ENCODE results near the gene PRRX2.
A peak's percentile ranks its signal among the peaks of the same experiment; 100 is the strongest.
"Not testable (repeated sequence)": the region's sequence is repeated elsewhere in the genome, so short reads cannot be mapped to it uniquely, and the experiment has no call there.

PRRX2 gene

DNA sequence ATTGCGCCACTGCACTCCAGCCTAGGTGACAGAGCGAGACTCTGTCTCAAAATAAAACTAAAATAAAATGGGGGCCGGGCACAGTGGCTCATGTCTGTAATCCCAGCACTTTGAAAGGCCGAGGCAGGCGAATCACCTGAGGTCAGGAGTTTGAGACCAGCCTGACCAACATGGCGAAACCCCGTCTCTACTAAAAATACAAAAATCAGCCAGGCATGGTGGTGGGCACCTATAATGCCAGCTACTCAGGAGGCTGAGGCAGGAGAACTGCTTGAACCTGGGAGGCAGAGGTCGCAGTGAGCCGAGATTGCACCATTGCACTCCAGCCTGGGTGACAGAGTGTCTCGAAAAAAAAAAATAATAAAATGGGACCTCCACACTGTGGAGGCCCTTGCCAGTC, 29.1 kb upstream of the PRRX2 start:
- DNase-seq (ENCODE audit: extremely low read depth in 1 of 2, low read depth in 1 of 2): not testable (repeated sequence)

DNA sequence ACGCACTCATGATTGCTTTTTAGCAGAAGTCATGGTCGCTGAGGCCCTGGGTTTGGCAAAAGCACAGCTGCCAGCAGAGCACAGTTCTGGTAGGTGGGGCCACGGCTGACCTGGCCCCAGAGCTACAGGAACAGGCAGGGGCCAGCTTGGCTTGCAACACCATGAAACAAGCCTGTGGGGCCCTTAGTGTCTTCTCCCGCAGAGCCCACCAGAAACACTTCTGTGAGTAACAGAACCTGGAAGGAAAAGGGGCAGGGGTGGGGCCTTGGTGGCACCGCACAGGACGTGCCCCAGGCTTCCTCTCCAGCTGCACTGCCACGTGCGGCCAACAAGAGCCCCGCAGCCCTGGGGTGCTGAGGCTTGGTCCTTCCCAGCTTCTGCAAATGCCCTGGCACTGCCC, 28.3 kb upstream of the PRRX2 start:
- DNase-seq (ENCODE audit: extremely low read depth in 1 of 2, low read depth in 1 of 2): no peak

DNA sequence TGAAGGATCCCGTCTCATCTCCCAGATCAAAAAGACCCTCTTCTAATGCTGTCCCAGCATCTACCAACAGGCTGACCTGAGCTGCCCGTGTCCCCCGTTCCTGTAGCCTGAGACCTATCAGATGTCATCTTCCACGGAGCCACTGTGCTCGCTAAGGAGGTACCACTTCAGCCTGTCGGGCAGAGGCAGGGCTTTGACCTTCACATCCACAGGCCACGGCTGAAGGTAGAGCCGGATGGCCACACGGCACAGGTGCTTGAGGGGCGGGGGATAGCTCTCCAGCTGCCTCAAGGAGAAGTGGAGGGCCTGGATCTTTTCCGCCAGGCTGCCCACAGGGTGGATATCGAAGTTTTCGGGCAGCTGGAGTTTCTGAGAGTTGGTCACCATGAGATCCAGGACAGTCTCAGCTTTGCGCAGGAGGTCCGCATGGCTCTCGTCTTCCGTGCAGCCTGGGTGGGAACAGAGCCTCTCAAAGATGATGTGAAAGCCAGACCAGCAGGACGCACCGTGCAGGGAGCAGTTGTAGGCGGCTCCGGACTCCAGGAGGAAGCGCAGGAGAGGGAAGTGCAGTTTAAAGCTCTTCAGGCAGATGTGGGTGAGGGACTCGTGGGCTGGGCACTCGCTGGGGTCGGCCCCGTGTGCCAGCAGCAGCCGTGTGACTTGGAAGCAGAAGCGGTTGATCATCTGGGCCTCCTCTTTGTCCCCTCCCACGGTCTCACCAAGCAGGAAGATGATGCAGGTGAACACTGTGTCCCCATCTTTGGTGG, 27.6 kb upstream of the PRRX2 start:
- DNase-seq (ENCODE audit: extremely low read depth in 1 of 2, low read depth in 1 of 2): no peak

DNA sequence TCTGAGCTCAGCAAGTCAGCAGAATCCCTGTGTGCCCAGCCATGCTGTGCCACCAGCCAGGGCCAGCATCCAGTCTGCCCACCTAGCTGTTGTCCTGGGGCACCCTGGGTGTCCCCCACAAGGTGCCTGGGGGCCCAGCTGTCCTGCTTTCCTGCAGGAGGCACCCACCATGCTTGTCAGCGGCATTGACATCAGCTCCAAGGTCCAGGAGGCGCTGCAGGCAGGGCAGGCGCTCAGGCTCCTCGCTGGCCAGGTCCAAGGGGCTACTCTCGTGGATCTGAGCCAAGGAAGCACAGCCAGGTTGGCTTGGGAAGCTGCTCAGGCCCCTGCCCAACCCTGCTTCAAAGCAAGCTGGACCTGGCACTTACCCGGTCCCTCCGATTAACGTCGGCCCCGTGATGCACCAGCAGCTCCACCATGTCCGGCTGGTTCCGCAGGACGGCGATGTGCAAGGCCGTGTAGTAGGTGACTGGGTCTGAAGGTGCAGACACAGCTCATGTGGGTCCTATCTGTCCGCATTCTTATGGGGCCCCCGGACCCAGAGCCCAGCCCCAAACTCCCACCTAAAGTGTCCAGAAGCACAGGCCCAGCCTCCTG, 26.3 kb upstream of the PRRX2 start:
- DNase-seq (ENCODE audit: extremely low read depth in 1 of 2, low read depth in 1 of 2): no peak

DNA sequence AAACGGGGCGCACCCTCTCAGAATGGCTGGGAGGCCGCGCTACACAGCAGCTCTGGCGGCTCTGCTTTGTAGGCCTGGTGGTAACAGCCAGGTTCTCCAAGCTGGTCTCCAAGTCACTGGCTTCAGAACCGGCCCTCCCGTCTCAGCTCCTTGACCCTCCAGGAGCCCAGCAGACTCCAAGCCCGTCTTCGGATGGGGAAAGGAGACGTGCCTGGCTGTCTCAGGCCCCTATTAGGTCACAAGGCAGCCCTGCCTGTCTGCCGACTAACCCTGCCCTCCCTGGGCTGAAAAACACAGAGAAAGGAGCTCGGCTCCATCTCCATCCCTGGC, 25.7 kb upstream of the PRRX2 start:
- DNase-seq (ENCODE audit: extremely low read depth in 1 of 2, low read depth in 1 of 2): no peak

DNA sequence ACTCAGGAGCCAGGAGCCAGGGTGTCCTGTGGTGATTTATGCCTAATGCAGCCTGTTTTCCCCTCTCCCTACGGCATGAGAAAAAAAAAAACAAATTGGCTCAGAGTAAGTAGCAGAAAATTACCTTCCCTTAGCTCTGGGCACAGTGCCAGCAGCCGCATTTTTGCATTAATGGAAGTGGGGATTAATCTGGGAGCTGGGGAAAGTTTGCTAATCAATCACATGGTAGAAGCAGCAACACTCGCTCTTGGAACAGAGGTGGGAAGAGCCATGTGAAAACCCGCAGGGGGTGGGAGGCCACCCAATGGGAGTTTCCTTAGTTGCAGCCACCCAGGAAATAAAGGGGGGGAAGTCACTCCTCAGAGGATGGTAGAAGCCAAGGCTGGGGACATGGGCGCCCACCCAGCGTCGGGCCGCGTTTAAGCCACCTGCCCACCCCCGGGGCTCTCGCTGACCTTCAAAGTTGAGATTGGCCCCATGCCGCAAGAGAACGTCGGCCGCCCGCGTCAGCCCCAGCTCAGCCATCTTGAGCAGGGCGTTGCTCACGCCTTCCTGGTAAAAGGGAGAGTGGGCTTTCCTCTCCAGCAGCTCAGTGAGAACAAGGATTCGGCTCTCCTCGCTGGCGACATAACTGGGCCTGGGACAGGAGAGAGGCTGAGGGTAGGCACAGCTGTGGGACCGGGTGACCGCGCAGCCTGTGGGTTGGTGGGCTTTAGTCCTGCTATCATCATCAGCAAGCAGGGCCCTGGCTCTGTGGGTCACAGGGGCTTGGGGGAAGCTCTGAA, 25.2 kb upstream of the PRRX2 start:
- DNase-seq (ENCODE audit: extremely low read depth in 1 of 2, low read depth in 1 of 2): no peak

DNA sequence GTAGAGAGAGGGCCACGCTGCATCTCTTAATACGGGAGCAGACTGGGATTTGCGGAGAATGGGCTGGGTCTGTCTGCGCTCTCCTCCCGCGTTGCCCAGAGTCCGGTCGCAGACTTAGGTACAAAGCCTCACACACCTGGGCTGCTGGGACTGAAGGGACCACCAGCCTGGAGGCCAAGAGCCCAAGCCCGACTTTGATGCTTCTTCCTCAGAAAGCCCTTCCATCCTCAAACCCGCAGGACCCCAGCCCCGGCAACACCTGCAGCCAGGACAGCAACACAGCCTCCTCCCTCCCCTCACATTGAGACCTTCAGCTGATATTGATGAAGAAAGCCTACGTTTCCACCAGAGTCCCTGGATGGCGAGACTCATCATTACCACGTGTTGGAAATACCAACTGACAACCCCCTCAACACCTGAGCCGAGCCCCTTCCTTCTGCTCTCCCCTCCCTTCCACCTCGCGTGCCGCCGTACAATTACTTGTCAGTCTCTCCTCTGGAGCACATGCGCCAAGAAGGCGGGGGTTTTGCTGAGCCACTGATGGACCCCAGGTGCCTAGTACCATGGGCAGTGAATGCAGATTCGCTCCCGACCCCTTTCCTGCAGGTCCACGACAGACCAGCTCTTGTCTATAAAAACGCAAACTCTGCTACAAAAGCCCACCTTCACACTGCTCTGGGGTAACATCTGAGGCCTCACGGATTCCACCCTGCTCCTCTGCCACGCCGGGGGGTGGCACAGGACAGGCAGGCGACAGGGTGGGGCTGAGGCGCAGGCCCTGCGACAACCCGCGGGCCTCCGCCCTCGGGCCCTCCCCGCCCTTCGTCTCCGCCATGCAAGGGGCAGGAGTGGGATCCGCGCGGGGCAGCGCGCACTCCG, 24.3 kb upstream of the PRRX2 start:
- no peak for DNase-seq (ENCODE audit: extremely low read depth in 1 of 2, low read depth in 1 of 2)

DNA sequence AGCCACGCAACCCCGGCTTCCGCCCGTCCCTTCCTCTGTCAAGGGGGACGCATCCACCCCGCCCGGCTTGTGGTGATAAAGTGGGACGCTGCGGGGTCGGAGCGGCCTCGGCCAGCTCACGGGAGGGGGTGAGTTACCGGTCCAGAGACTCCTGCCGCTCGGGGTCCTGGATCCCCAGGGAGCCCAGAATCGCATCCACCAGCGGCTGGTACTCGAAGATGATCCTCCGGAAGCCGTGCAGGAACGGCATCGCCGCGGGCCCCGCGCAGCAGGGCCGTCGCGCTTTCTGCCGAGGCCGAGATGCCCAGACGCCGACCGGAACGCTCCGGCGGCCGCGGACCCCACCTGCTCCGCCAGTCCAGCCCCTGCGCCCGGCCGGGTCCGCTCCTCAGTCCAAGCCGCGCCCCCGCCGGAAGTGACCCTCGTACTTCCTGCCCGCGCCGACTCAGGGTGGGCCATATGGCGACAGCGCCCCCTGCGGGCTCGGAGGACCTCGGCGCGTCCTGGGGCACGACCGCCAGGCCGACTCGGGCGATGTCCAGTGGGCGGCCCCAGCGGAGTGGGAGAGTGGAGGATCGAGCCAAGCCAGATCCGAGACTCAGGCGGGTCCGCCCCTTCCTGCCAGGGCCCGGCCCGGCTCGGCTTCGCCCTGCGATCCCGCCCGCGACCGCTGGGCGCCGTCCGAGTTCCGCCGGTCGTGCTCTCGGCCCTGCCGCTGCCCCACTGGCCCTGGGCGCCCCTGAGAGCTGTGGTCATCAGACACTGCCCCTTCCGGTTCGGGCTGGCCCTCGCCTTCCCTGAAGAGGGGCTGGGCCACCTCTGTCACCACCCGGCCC, 23.5 kb upstream of the PRRX2 start, which contains the start of gene ASB6:
Gene ASB6, minus strand, starts transcription at position 402 of the 836 bp plus-strand sequence. Its CDS starts 152 bp downstream, at position 250.
- peak; percentile 93 to 97 for DNase-seq (ENCODE audit: extremely low read depth in 1 of 2, low read depth in 1 of 2)

DNA sequence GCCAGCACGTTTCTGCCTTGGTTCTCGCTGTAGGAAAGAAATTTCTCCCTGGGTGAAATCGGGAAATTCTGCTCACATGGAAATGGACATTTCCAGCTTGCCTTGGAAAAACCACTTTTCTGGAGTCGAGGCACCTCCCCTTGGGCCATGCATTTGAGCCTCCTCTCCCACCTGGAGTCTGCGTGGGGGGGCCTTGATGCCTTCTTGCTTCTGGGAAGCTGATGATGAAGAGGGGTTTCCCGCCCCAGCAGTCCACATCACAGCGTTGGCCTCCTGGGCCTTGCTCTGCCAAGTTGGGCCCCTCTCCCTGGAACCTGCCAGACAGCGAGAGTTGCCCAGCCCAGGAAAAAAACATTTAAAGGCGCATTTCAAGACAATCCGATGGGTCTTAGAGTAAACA, 21.7 kb upstream of the PRRX2 start:
- DNase-seq (ENCODE audit: extremely low read depth in 1 of 2, low read depth in 1 of 2): no peak

DNA sequence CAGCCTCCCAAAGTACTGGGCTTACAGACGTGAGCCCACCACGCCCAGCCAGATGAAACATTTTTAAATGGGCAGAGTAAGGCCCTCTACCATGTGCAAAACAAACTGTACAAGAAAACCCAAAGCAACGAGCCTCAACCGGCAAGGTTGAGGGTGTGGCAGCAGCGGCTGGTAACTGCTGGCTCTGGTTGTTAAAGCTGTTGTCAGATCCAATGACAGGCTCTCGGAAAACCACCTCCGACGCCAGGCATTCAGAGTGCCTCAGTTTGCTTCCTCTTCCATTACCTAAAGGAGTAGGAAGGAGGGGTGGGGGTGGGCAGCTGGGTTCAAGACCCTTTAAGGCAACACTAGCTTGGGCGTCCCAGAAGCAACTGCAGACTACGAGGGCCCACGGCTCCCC, 21.1 kb upstream of the PRRX2 start:
- DNase-seq (ENCODE audit: extremely low read depth in 1 of 2, low read depth in 1 of 2): no peak

DNA sequence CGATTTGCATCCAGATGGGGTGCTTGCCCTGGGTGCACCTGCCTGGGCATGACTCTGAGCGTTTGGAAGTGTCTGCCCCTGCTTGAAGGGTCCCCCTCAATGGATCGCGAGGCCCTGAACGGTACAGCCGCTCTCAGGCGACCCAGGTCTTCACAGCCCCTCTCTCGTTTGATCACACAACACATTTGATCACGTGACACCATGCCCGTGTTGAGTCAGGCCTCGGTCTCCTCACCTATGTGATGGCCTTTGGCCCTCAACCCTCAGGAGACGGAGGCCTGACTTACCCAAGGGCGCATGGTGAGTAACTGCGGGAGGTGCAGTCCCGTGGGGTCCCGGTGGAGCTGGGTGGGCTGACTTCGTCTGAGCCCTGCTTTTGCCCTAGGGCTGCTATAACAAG, 20.5 kb upstream of the PRRX2 start:
- DNase-seq (ENCODE audit: extremely low read depth in 1 of 2, low read depth in 1 of 2): no peak

DNA sequence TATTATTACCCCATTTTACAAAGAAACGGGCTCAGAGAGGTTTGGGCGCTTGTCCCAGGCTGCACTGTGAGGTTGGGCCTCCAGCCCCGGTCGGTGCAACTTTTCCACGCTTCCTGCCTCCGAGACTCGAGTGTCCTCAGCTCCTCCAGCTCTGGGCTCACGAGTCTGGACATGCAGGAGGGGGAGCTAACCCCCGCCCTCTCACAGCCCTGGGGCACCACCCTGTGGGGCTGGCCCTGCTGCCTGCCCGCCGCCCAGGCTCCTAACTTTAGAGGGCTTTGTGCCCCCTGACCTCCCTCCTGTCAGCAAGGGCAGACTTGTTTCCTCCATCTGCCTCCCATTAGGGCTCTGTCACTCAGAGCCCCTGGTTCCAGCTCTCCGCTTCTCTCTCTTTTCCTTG, 19.2 kb upstream of the PRRX2 start:
- DNase-seq (ENCODE audit: extremely low read depth in 1 of 2, low read depth in 1 of 2): no peak

DNA sequence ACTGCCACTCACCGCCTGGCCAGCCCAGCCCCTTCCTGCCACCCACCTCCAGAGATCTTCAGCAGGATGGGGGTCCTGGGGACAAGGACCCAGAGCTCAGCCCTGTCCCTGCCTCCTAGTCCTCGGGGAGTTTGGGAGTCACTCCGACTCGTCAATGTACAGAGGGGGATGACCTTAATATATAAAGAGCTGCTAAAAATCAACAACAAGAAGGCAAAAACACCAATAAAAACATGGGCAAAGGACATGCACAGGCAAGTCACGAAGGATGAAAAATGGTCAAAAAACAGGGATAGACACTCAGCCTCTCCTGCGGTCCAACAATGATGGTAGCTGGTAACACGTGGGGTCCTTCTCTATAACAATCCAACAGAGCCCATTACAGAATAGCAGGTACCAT, 18.8 kb upstream of the PRRX2 start:
- no peak for DNase-seq (ENCODE audit: extremely low read depth in 1 of 2, low read depth in 1 of 2)

DNA sequence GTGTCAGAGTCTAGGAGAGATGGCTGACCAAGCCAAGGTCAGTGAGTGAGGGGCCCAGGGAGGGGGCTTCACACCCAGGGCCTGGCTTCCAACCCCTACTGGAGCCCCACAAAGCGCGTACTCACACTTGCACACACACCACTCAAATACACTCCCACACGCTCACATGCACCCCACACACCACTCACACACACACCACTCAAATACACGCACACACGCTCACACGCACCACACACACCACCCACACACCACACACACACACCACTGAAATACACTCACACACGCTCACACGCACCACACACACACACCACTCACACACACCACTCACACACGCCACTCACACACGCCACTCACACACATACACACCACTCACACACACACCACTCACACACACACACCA, 17.8 kb upstream of the PRRX2 start:
- DNase-seq (ENCODE audit: extremely low read depth in 1 of 2, low read depth in 1 of 2): no peak

DNA sequence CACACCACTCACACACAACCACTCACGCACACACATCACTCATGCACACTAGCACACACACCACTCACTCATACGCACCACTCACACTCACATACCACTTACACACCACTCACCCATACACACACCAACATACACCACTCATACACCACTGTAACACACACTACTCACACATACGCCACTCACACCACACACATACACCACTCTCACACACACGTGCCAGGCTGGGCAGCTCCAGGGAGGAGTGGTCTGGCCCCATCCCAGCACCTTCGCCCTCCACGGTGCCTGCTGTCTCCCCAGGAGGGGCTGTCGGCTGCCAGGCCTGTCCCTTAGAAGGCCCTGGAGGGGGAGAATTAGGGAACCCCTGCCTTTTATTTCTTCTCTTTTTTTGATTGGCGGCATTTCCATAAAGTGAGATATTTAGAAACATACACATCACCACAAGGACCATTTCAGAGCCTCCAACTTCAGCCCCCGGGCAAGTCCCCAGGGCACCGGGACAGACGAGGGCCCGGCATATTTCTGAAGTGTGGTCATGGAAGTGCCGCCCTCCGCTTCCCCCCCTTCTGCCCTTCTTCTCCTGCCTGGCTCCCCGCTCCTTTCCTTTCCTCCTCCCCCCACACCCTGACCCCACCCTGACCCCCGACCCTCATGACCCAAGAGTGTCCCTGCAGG, 17.2 kb upstream of the PRRX2 start:
- DNase-seq (ENCODE audit: extremely low read depth in 1 of 2, low read depth in 1 of 2): no peak

DNA sequence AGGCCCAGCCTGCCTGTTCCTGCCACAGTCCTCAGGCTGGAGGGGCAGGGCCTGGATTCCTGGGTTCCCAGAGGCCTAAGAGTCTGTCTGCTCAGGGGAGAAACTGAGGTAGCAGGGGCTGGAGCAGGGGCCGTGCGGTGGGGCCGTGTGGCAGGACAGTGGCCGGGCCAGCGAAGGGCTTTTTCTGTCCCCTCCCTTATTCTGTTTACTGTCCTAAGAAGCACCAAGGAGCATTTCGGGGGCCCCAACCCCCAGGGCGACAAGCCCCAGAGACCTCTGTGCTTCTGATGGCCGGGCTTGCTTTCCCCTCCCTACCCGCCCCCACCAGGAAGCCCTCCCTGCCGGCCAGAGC, 16.7 kb upstream of the PRRX2 start:
- no peak for DNase-seq (ENCODE audit: extremely low read depth in 1 of 2, low read depth in 1 of 2)

DNA sequence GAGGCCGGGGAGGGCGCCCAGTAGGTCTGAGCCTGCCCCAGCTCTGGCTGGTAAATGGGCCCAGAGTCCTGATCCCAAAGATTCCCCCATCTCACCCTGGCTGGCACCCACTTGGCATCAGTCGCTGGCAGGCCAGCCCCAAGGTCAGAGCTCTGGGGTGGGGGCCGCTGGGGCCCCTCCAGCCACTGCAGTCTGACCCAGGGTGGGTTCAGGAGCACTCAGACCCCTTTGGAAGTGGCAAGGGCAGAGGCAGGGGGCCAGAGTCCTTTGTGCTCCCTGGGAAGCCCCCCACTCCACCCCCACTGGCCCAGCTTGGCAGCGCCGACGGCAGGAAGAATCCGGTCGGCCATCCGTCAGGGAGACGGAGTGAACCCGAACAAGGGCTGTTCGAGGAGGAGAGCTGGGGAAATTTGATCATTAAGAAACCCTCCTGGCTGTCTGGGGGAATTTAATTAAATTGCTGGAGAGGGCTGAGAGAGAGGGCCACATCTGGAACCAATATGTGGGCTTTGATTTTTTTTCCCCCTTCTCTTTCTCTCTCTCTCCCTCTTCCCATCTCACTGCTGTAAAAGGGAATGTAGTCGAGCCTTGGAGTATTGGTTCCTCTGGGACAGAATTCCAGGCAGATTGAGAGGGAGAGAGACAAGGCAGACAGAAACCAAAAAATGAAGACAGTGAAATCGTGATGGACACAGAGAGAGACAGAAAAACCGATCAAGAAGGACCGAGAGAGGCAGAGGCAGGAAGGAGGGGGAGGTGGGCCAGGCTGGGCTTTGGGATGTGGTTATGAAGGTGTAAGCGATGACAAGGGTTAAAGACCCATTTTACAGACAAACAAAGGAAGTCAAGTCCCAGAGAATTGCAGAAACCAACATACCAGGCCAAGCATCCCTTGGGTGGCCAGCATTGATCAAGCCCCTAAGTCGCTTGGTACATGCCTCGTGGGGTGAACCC, 15.4 kb upstream of the PRRX2 start:
- DNase-seq (ENCODE audit: extremely low read depth in 1 of 2, low read depth in 1 of 2): no peak

DNA sequence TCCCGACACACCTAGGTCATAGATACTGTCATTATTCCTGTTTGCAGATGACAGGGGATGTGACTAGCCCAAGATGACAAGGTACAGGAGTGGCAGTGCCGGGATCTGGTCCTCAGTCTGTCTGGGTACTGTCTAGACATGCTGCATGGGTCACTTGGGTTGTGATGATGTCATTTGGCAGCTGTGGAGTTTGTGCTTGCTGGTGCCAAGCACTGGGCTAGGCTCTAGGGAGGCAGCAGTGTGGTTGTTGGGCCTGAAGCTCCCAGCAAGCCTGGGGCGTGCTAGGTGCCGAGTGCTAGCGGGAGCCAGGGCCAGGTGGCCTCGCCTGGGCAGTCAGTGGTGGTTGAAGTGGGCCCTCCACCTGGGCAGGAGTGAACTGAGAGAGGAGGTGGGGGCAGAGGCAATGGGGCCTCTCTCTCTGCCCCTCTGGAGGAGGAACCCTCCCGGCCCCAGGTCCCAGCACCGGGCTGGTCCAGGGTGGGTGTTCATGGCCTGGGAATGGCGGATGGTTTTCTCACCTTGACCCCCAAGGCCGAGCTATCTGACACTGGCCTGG, 14.7 kb upstream of the PRRX2 start:
- DNase-seq (ENCODE audit: extremely low read depth in 1 of 2, low read depth in 1 of 2): no peak

All from stimulated activated CD8-positive, alpha-beta memory T cell treated with anti-CD3 and anti-CD28 coated beads, Interleukin-7, amount 100 ng/mL, for 48 hours (primary cell).